Measurements from ENCODE around the gene PXK.
A peak's percentile ranks its signal among the peaks of the same experiment; 100 is the strongest.
"Not testable (repeated sequence)": the region's sequence is repeated elsewhere in the genome, so short reads cannot be mapped to it uniquely, and the experiment has no call there.

Gene PXK

DNA sequence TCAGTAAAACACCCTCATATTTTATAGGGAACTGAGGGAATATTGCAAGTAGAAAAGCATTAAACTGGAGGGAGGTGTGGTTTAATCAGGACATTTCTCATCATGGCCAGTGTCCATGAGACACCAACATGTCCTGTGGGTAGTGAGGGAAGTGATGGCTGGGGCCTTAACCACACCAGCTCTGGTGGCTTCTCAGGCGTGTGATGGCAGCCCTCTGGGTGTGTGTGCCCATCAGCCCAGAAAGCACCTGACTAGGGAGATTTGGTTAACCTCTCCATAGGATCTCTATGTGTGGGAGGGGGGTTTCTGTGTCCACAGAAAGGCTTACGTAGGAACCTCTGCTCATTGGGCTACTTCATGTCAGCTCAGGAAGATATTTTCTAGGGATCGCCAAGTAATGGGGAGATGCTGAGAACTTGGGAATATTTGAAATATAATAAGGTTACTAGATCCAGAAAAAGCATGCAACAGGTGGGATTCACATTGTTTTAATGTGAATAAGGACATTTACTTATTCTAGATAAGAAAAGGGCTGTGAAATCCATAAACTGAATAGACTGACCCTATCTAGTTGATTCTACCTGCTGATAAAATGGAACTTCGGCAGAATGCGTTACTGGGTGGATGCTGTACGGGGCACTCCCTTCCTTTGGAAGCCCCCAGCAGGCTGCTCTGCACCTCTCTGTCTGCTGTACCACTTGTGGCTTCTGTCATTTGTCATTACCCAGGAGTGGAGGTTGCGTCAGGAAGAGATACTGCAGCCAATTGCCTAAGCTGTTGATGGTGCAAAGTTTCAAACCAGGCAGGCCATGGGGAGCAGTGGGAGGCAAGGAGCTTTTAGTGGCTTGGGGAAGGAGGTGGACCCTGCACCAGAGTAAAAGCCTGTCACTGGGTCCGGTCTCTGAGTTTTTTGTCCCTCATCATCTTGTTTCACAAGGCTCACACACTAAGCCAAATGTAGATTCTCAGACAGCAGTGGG lies 79.4 kb downstream of the PXK start:
- no peak overlapping the region for H3K27ac ChIP-seq
- no peak for DNase-seq (ENCODE audit: low read depth, low spot score)

DNA sequence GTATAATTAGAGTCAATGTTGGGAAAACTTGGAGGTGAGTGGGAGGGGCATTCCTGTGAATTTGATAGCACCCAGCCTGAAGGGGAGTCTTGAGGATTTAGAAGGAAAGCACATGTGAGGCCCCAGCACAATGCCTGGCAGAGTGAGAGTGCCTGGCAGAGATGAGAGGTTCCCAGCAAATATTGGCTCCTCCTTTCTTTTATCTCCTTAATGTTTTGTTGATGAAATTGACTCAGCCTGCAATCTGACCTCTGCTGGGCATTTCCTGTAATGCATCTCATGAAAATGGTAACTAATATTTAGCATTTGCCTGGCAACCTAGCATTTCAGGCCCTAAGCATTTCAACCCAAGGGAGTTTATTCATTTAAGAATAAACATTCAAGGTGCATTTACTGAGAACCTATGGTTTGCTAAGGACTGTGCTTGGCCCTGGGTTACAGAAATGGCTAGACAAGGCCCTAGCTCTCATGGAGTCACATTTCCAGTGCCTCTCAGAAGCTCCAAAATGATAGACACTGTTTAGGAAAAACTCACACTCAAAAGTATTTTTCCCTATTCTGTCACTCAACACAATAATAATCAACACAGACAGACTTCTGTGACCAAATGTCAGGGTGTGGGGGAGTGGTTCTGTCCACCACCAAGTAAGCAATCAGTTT lies 82.0 kb downstream of the PXK start:
- DNase-seq (ENCODE audit: low read depth, low spot score): no peak
- H3K27ac ChIP-seq: no peak overlapping the region

DNA sequence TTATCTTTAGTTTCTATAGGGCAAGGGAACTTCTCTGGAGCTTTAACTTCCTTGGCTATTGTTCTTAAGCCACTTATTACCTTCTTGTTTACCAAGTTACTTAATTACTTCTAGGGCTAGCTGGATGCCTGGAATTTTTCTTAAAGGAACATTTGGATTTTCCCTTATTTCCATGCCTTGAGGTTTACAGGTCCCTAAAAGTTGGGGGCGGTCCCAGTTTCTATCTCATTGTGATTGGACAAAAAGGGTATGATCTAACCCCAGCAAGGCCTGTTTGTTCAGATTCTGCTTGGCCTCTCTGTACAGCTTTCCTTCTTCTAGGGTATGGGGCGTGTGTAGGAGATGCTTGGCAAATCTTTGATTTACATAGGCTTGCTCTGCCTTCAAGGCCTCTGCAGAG lies 83.5 kb downstream of the PXK start:
- no peak overlapping the region for H3K27ac ChIP-seq

DNA sequence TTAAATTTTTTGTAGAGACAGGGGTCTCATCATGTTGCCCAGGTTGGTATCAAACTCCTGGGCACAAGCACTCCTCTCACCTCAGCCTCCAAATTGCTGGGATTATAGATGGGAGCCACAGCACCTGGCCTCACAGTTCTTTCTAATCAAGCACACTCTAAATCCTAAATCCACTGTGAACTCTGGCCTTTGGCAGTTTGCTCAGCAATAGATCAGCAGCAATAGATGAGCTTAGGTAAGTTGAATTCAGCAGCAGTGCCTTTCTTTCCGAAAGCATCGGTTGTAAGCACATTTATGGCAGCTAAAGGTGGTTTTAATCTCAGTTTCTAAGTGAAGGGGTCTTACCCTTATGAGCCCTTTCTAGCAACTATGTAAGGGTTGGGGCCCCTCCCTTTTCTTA lies 84.4 kb downstream of the PXK start:
- H3K27ac ChIP-seq: no peak overlapping the region
- no peak for DNase-seq (ENCODE audit: low read depth, low spot score)

More for the DNA sequence above, 83.5 kb downstream of the PXK start:
- DNase-seq (ENCODE audit: low read depth, low spot score): no peak

DNA sequence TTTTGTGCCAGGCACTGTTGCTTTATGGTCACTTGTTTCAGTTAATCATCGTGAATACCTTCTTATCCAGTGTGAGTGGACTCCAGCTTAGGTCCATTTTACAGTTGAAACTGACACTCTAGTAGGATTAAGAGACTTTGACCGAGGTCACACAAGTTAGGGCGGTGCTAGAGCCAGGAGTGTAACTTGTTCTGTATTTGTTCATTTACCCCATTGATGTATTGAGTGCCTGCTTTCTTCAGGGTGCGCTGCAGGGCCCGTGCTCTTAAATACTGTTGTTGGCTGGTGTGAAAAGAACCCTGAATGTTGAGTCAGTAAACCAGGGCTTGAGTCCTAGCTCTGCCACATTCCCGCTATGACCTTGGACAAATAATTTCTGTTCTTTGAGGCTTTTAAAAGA lies 85.5 kb downstream of the PXK start:
- DNase-seq (ENCODE audit: low read depth, low spot score): no peak
- no peak overlapping the region for H3K27ac ChIP-seq

DNA sequence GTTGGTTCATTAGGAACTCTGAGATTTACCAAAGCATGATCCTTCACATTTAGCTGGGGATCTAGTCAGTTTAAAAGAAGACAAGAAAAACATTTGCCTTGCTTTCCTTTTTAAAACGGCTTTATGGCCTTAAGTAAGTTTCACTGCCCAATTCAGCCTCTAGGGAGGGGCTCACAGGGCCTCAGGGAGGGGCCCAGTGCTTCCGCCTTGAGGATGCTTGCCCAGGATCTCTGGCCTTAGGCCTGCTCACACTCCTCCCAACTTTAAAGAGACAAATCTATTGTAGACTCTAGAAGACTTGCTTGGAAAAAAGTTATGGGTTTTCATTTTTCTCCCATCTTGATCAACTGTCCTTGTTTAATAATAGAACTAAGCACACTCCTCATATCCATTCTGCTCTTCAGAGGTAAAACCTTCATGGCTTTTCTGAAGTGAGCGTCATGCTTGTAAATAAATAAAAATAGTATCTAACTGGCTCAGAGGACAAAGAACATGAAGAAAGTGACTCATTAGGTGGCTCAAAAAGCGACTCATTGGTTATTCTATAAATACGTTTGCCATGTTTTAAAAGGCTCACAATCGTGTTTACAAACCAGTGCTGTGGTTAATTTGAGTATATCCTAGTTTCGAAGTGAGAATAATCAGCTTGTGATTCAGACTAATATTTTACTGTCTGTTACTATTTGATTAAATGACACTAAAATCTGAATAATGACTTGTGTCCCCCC lies 87.3 kb downstream of the PXK start:
- H3K27ac ChIP-seq: no peak overlapping the region
- DNase-seq (ENCODE audit: low read depth, low spot score): no peak

DNA sequence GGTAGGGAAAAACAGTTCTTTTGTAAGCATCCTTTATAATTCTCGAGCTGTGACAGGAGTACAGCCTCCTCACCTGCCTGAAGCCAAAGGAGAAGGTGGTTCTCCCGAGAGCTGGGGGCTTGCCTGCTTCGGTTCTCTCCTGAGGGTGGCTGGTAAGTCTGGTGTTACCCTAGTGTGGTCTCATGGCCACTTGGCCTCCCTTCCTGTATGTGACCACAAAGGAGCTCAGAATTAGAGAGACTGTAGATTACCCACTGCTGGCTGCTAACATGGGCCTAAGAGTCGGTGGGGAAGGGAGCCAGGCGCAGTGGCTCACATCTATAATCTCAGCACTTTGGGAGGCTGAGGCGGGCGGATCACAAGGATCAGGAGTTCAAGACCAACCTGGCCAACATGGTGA lies 88.3 kb downstream of the PXK start:
- no peak for DNase-seq (ENCODE audit: low read depth, low spot score)
- no peak overlapping the region for H3K27ac ChIP-seq

DNA sequence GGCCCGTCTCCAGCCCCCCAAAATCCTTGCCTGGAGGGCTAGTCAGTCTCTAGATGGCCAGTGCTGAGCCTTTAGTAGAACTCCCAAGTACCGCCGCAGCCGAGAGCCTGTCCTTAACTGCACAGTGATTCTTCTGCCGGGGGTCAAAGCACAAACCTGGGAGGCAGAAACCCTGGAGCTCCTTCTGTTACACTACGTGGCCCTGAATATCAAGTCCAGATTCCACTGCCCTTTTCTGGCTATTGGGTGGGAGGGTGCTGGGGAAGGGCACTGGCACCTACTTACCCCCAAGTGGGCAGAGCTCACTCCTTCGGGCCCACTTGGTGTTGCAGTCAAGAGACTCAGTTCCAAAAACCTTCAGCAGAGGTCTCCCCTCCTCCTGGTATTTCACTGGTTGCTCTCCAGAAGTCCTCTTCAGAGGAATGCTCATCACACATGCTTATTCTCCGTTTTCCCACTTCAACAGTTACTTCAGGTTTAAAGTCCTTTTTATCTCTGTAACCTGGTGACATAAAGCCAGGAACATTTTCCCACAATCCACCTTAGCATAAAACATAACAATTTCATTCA lies 90.1 kb downstream of the PXK start:
- no peak for DNase-seq (ENCODE audit: low read depth, low spot score)
- H3K27ac ChIP-seq: no peak overlapping the region

DNA sequence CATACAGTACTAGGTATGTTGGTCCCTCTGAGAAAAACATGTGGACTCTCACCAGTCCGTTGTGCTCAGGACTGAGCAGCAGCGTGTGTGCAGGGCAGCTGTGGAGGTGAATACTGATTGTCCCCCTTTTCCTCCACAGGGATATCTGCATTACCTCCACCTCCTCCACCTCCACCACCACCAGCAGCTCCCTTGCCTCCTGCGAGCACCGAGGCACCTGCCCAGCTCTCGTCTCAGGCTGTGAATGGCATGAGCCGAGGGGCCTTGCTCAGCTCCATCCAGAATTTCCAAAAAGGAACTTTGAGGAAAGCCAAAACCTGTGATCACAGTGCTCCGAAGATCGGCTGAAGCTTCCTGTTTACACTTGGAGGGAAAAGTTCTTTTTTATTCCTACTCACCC lies 91.9 kb downstream of the PXK start:
- H3K27ac ChIP-seq: no peak overlapping the region
- DNase-seq (ENCODE audit: low read depth, low spot score): no peak

DNA sequence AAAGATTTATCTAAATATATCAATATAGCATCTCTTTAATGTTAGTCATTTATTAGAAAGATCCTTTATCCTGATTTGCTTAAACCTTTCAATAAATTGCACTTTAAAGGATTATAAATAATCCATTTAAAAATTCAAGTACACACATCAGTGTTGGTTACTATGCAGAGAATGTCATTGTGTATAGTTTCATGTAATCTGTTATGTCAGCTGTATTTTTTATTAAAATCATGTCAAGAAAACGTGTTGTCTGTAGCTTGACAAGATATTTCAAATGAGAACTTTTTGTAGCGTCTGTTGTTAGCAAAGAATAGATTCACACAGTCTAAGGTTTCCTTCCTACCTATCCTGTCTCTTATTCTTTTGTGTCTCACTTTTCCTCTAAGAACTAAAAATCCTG lies 93.1 kb downstream of the PXK start:
- no peak overlapping the region for H3K27ac ChIP-seq
- DNase-seq (ENCODE audit: low read depth, low spot score): no peak

DNA sequence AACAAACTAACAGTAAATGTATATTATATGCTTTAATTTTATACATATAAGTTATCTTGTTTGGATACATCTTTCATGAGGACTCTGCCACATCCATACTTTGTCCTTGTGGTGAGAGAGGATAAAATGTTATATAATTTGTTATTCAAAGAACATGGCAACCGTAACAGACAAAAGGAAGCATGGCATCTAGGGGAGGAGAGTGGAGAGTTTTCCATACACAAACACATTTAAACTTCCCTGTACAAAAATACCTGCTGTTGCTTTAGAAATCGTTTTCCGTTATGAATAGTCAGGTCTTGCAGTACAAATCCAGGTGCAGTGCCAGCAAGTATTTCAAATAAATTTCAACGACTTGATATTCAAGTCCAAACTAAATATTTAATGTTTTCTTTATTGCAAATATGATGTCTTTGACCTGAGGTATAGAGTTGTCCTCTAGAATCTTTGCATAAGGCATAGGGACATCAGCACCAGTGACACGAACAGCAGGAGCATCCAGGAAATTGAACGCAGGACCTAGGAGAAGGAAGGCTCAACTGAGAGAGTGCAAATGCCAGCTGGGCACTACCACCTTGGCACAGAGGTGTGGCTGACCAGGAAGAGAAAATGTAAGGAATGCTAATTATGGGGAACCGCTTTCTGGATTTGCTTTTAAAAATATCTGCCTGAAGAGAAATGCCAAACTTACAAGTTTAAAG lies 95.1 kb downstream of the PXK start:
- no peak overlapping the region for H3K27ac ChIP-seq
- no peak for DNase-seq (ENCODE audit: low read depth, low spot score)

DNA sequence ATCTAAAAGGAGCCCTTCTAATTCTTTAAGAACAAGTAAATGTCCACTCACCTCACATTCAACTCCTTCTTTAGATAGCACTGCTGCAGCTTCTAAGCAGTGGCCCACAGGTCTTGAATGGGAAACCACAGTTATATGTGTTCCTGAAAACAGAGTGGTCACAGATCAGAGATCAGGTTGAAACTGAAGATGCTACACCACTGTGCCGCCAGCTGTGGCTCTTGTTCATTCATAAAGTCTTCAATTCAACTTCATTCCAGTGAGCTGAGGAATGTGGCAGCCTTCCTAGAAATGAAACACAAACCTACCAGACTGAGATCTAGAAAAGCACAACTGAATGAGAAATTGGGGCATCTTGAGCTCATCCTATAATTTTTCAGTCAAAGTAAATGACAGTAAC lies 97.0 kb downstream of the PXK start:
- no peak for DNase-seq (ENCODE audit: low read depth, low spot score)
- H3K27ac ChIP-seq: no peak overlapping the region

DNA sequence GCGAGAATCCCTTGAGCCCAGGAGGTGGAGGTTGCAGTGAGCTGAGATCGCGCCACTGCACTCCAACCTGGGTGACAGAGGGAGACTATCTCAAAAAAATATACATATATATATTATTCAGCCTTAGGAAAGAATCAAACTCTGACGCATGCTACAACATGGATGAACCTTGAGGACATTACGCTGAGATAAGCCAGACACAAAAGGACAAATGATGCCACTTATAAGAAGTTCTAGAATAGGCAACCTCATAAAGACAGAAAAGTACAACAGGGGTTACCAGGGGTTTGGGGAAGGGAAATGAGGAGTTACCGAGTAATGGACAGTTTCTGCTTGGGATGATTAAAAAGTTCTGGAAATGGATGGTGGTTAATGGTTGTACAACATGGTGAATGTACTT lies 100.2 kb downstream of the PXK start:
- no peak for DNase-seq (ENCODE audit: low read depth, low spot score)
- H3K27ac ChIP-seq: peak overlapping the region; percentile 38

DNA sequence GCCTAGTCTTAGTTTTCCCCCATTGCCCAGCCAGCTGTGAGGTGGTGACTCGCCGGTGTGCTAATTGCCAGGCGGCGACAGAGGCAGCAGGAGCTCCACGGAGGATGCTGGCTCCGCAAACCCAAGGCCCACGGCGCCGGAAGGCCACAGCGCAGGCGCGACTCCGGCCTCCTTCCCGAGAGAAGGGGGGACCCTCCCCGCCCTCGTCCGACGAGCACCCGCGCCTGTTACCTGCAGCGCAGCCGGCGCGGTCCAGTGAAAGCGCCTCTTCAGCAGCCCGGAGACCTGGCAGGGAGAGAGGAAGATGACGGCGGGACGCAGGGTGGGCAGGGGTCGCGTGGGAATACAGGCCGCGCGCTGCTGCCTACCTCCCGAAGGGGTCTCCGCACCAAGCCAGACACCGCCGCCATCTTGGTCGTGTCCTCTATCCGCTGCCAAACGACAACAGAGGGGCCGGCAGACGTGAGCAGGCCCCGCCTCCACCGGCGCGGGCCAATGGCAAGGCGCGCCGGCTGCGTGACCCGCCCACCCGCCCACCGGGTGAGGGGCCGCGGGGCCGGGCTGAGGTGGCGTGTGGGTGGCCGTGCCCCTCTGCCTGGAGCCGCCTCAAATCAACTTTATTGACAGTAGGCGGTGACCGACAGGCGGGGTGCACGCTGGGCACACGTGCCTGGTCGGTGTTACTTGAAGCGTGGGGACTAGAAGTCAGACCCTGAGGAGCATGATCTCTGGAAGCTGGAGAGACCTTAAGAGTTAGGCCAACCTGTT lies 100.9 kb downstream of the PXK start, which contains the start of gene PDHB:
PDHB (minus strand) TSS at position 433 of the 768 bp plus-strand sequence; CDS start at position 410, 23 bp downstream.
- peak within 1 kb of the TSS; percentile 38 for H3K27ac ChIP-seq

DNA sequence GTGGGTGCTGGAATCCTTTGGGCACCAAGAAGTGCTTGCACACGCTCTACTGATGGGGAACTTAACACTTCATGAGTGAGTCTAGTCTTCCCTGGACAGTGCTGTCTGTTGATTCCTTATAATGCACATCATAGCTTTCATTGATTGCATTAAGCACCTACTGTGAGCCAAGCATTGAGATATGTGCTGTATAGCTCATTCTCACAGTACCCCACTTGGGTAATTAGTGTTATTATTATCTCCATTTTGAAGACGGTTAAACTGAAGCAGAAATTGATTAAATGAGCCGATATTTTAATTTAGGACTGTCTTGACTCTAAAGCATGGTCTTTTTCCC lies 101.4 kb downstream of the PXK start:
- peak overlapping the region; percentile 38 for H3K27ac ChIP-seq
- DNase-seq (ENCODE audit: low read depth, low spot score): no peak

More for the DNA sequence above, 100.9 kb downstream of the PXK start, which contains the start of gene PDHB:
- DNase-seq (ENCODE audit: low read depth, low spot score): peak; percentile 29

DNA sequence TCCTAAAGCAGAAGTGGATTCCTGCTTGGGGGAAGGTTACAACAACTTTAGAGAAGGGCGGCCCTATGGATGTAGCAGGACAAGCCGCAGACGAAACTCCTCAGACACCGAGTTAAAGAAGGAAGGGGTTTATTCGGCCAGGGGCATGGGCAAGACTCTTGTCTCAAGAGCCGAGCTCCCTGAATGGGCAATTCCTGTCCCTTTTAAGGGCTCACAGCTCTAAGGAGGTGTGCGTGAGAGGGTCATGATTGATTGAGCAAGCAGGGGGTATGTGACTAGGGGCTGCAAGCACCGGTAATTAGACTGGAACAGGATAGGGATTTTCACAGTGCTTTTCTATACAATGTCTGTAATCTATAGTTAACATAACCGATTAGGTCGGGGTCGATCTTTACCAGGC lies 101.8 kb downstream of the PXK start:
- no peak overlapping the region for H3K27ac ChIP-seq
- DNase-seq (ENCODE audit: low read depth, low spot score): no peak

DNA sequence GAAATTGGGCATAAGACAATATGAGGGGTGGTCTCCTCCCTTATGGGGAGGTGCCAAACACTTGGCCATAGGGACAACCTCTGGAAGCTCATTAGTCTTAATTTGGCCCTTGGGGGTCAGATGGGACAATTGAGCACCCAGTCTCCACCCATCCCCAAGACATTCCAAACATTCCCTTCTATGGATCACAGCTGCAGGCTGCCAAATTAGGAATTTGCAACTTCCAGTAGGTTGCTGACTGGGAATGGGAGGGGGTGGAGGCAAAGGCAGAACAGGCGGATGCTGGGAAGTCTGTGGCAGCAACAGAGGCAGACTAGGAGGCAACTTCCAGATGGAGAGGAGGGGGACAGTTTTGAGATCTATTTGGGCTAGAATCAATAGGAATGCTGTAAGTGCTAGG lies 102.3 kb downstream of the PXK start:
- H3K27ac ChIP-seq: no peak overlapping the region
- no peak for DNase-seq (ENCODE audit: low read depth, low spot score)

DNA sequence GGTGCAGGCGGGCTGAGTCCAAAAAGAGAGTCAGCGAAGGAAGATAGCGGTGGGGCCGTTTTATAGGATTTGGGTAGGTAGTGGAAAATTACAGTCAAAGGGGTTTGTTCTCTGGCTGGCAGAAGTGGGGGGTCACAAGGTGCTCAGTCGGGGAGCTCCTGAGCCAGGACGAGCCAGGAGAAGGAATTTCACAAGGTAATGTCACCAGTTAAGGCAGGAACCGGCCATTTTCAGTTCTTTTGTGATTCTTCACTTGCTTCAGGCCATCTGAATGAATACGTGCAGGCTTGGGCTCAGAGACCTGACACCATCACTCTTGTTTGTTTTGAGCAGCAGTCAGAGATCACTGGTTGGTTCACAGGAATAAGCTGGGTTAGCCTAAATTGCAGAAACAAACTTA lies 104.6 kb downstream of the PXK start:
- H3K27ac ChIP-seq; DNase-seq (ENCODE audit: low read depth, low spot score): not testable (repeated sequence)

DNA sequence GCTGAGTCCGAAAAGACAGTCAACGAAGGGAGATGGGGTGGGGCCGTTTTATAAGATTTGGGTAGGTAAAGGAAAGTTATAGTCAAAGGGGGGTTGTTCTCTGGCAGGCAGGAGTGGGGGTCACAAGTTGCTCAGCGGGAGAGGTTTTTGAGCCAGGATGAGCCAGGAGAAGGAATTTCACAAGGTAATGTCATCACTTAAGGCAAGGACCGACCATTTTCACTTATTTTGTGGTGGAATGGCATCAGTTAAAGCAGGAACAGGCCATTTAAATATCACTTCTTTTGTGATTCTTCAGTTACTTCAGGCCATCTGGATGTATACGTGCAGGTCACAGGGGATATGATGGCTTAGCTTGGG lies 108.3 kb downstream of the PXK start:
- not testable (repeated sequence) for DNase-seq (ENCODE audit: low read depth, low spot score); H3K27ac ChIP-seq

Data from epithelial cell of prostate (primary cell).